ENCODE results near the gene NDUFB2. TPM values are rescaled to one million over a fixed set of nuclear protein-coding genes. Genes with fewer than 3 reads are reported as not detected.

NDUFB2 gene
- 96.3 TPM for polyA plus RNA-seq (2013)

GRCh38 chr7:140696680-140697446 lies at the start of gene NDUFB2:
Gene NDUFB2, plus strand, starts transcription at chr7:140696708. Its CDS starts 37 bp downstream, at chr7:140696745.
- H3K4me1 ChIP-seq (ENCODE audit: control extremely low read depth in 1 of 4, control insufficient read depth in 4 of 4, insufficient read depth in 4 of 4, low read length in 3 of 4), result peaks cover 5 to 21% (median 19%) of the 10 kb centered on the region in 4 experiments
- peak within 1 kb of the TSS; percentile 40 to 91 for H3K27ac ChIP-seq (ENCODE audit: insufficient read depth in 1 of 2, low read depth in 1 of 2, low read length in 2 of 2, poor library complexity in 1 of 2, severe bottlenecking in 2 of 2)
- CTCF ChIA-PET, result interaction anchor here (1.9 kb wide), 1 partner anchor 20 kb away, joined by 4 read pairs; no protein-coding TSS in a partner anchor
- H3K9me3 ChIP-seq (ENCODE audit: control extremely low read depth in 1 of 5, control insufficient read depth in 4 of 5, insufficient read depth in 2 of 5, low read depth in 1 of 5, low read length in 4 of 5), result no peaks in the 10 kb centered on the region
- WGBS (ENCODE audit: insufficient coverage), result under 1% methylated on average over 74 of the region's 82 CpGs
- POLR2A ChIA-PET, result interaction anchor here (0.6 to 0.9 kb wide), 2 partner anchors 22 to 1003 kb away, joined by 3 read pairs; no protein-coding TSS in a partner anchor
- H3K36me3 ChIP-seq (ENCODE audit: control insufficient read depth in 4 of 4, insufficient read depth in 4 of 4, low read length in 3 of 4), result peaks cover 0 to 10% (median 3%) of the 10 kb centered on the region in 4 experiments
- DNase-seq, result peak; percentile 73 to 89 (median 76)
- H3K4me3 ChIP-seq (ENCODE audit: control insufficient read depth in 1 of 7, extremely low read depth in 1 of 7, insufficient read depth in 4 of 7, low read depth in 2 of 7, low read length in 6 of 7), result peak within 1 kb of the TSS; percentile 84 to 96 (median 92)
- no peaks in the 10 kb centered on the region for H3K27me3 ChIP-seq (replicated peaks in 2 of 5; ENCODE audit: control insufficient read depth in 4 of 5, insufficient read depth in 5 of 5, low read length in 4 of 5)

DNA sequence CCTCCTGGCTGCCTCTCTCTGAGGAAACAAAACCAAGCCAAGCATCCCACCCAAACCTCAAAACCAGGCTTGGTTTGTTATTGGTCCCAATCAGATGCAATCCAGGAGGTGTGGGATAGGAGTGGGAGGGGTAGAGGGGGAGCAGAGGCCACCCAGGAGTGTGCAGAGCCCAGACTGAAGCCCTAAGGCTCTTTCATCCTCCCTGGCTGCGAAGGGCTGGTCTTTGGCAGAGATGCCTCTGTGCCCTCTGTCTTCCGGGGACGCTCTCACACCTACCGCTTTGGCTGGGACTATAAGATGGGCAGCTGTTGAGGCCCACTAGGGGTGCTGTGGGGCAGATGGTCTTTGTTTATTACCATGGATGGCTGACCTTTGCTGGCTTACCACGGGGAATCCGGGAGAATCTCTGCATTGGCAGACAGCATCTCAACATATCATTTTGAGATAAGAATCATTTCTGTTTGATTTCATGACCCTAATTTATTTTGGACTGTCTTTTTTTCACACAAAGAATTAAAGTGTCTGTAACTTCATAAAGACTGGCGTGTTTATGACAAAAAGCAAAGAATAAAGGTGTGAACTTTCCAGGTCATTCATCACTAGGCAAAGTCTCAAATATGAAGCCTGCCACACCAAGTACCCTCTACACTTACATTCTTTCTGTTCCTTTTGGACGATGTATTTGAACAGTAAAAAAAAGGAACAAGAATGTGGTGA lies 49.4 kb upstream of the NDUFB2 start:
- peak; percentile 36 to 61 (median 60) for DNase-seq
- POLR2A ChIA-PET, result interaction anchor here (0.6 kb wide), 1 partner anchor 320 kb away, joined by 3 read pairs; no protein-coding TSS in a partner anchor
- Histone ChIP-seq H3K27me3 (replicated peaks in 2 of 5; ENCODE audit: control insufficient read depth in 4 of 5, insufficient read depth in 5 of 5, low read length in 4 of 5) (peaks cover 0 to 20% (median 11%) of the 10 kb centered on the region in 5 experiments), H3K4me3 (ENCODE audit: control insufficient read depth in 1 of 7, extremely low read depth in 1 of 7, insufficient read depth in 4 of 7, low read depth in 2 of 7, low read length in 6 of 7) (no peak overlapping the region), H3K27ac (ENCODE audit: insufficient read depth in 1 of 2, low read depth in 1 of 2, low read length in 2 of 2, poor library complexity in 1 of 2, severe bottlenecking in 2 of 2) (no peak overlapping the region), H3K4me1 (ENCODE audit: control extremely low read depth in 1 of 4, control insufficient read depth in 4 of 4, insufficient read depth in 4 of 4, low read length in 3 of 4) (no peaks in the 10 kb centered on the region), H3K36me3 (ENCODE audit: control insufficient read depth in 4 of 4, insufficient read depth in 4 of 4, low read length in 3 of 4) (no peaks in the 10 kb centered on the region), H3K9me3 (ENCODE audit: control extremely low read depth in 1 of 5, control insufficient read depth in 4 of 5, insufficient read depth in 2 of 5, low read depth in 1 of 5, low read length in 4 of 5) (no peaks in the 10 kb centered on the region)
- 9% methylated on average over 6 of the region's 8 CpGs for WGBS (ENCODE audit: insufficient coverage)
- CTCF ChIA-PET, result interaction anchor here (1.0 to 2.7 kb wide), 2 partner anchors 22 to 170 kb away, joined by 5 to 9 read pairs; no protein-coding TSS in a partner anchor

DNA sequence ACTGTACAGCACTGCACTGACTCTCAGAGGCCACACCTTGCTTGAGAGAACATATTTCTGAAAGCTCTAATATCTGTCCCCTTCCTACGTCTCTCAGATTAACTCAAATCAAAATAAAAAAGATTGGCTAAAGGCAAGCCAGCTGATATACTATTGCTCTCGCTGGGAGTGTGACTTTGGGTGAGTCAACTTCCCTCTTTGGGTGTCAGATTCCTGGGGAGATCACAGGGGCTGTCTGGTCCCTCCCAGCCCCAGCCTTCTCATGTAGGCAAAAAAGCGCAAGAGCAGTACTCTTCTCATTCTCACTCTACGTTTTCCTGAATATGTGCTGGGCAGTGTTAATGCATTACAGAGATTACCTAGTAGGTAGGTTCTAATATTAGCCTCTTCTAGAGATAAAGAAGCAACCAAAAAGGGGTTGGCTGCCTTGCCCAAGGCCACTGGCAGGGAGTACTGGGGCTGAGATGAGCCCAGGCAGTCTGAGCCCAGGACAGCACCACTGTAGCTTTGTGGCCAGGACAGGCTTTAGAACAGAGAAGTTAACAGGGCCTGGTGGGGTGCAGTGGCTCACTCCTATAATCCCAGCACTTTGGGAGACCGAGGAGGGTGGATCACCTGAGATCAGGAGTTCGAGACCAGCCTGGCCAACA lies 46.8 kb upstream of the NDUFB2 start:
- Histone ChIP-seq H3K4me3 (ENCODE audit: control insufficient read depth in 1 of 7, extremely low read depth in 1 of 7, insufficient read depth in 4 of 7, low read depth in 2 of 7, low read length in 6 of 7) (no peak overlapping the region), H3K9me3 (ENCODE audit: control extremely low read depth in 1 of 5, control insufficient read depth in 4 of 5, insufficient read depth in 2 of 5, low read depth in 1 of 5, low read length in 4 of 5) (no peaks in the 10 kb centered on the region), H3K27me3 (replicated peaks in 2 of 5; ENCODE audit: control insufficient read depth in 4 of 5, insufficient read depth in 5 of 5, low read length in 4 of 5) (peaks cover 0 to 6% (median 1%) of the 10 kb centered on the region in 5 experiments), H3K27ac (ENCODE audit: insufficient read depth in 1 of 2, low read depth in 1 of 2, low read length in 2 of 2, poor library complexity in 1 of 2, severe bottlenecking in 2 of 2) (no peak overlapping the region), H3K36me3 (ENCODE audit: control insufficient read depth in 4 of 4, insufficient read depth in 4 of 4, low read length in 3 of 4) (no peaks in the 10 kb centered on the region), H3K4me1 (ENCODE audit: control extremely low read depth in 1 of 4, control insufficient read depth in 4 of 4, insufficient read depth in 4 of 4, low read length in 3 of 4) (peaks cover 0 to 5% (median 0%) of the 10 kb centered on the region in 4 experiments)
- ChIA-PET POLR2A (interaction anchor here (0.7 kb wide), 1 partner anchor 92 kb away, joined by 4 read pairs; no protein-coding TSS in a partner anchor), CTCF (interaction anchor here (1.1 kb wide), 1 partner anchor 9 kb away, joined by 3 read pairs; the partner anchor contains the start of gene DENND2A)
- no peak for DNase-seq
- 36% methylated on average over 1 of the region's 6 CpGs for WGBS (ENCODE audit: insufficient coverage)

GRCh38 chr7:140650367-140650766 lies 46.1 kb upstream of the NDUFB2 start:
- Histone ChIP-seq H3K4me1 (ENCODE audit: control extremely low read depth in 1 of 4, control insufficient read depth in 4 of 4, insufficient read depth in 4 of 4, low read length in 3 of 4) (peaks cover 0 to 5% (median 0%) of the 10 kb centered on the region in 4 experiments), H3K4me3 (ENCODE audit: control insufficient read depth in 1 of 7, extremely low read depth in 1 of 7, insufficient read depth in 4 of 7, low read depth in 2 of 7, low read length in 6 of 7) (no peak overlapping the region), H3K27me3 (replicated peaks in 2 of 5; ENCODE audit: control insufficient read depth in 4 of 5, insufficient read depth in 5 of 5, low read length in 4 of 5) (peaks cover 0 to 6% (median 1%) of the 10 kb centered on the region in 5 experiments), H3K27ac (ENCODE audit: insufficient read depth in 1 of 2, low read depth in 1 of 2, low read length in 2 of 2, poor library complexity in 1 of 2, severe bottlenecking in 2 of 2) (no peak overlapping the region), H3K36me3 (ENCODE audit: control insufficient read depth in 4 of 4, insufficient read depth in 4 of 4, low read length in 3 of 4) (no peaks in the 10 kb centered on the region), H3K9me3 (ENCODE audit: control extremely low read depth in 1 of 5, control insufficient read depth in 4 of 5, insufficient read depth in 2 of 5, low read depth in 1 of 5, low read length in 4 of 5) (no peaks in the 10 kb centered on the region)
- 82% methylated on average over 9 of the region's 12 CpGs for WGBS (ENCODE audit: insufficient coverage)
- DNase-seq, result no peak
- POLR2A ChIA-PET, result no interaction called here
- CTCF ChIA-PET, result interaction anchor here (1.1 kb wide), 1 partner anchor 9 kb away, joined by 3 read pairs; the partner anchor contains the start of gene DENND2A

DNA sequence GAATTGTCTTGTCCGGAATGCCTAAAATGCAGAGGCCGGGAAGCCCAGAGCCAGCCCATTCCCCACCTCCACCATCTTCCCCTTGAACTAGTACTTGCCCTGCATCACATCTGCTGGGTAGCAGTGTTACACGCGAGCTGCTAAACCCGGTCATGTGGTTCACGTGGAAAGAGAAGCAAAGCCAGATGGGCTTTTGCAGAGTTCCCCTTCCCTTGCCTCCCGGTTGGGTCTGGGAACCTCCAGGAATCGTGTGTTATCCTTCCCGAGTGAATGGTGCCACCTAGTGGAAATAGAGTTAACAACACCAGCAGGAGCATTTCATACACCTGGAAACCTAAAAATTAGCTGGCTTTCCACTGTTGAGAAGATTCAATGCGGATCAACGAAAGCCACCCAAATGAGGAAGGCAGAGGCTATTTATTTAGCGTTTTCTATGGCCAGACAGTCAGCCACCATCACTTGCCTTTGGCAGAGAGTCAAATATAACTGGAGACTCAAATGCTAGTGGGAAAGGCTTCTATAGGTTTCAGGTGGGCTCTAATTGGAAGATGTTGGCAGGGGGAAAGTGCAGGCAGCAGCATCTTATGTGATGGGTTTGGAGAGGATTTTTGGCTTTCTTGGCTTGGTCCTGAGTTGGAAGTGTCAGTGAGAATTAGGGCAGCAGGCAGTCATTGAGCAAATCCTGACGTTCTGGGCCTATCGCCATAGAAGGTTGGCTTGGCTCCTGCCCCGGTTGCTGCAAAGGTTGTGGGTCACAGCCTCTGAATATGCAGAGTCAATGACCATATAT lies 43.0 kb upstream of the NDUFB2 start:
- WGBS (ENCODE audit: insufficient coverage), result 5% methylated on average over 10 of the region's 15 CpGs
- CTCF ChIA-PET, result interaction anchor here (0.7 to 2.1 kb wide), 9 partner anchors 9 to 178 kb away, joined by 3 to 13 read pairs (median 4); partner anchors contain the start of gene DENND2A

GRCh38 chr7:140654109-140654387 lies 42.5 kb upstream of the NDUFB2 start:
- CTCF ChIA-PET, result interaction anchor here (1.6 to 2.1 kb wide), 3 partner anchors 9 to 179 kb away, joined by 6 to 13 read pairs (median 10); no protein-coding TSS in a partner anchor
- no peaks in the 10 kb centered on the region for H3K9me3 ChIP-seq (ENCODE audit: control extremely low read depth in 1 of 5, control insufficient read depth in 4 of 5, insufficient read depth in 2 of 5, low read depth in 1 of 5, low read length in 4 of 5)
- H3K36me3 ChIP-seq (ENCODE audit: control insufficient read depth in 4 of 4, insufficient read depth in 4 of 4, low read length in 3 of 4), result no peaks in the 10 kb centered on the region
- no peaks in the 10 kb centered on the region for H3K27me3 ChIP-seq (replicated peaks in 2 of 5; ENCODE audit: control insufficient read depth in 4 of 5, insufficient read depth in 5 of 5, low read length in 4 of 5)
- POLR2A ChIA-PET, result no interaction called here
- 100% methylated on average over 1 of the region's 2 CpGs for WGBS (ENCODE audit: insufficient coverage)
- H3K27ac ChIP-seq (ENCODE audit: insufficient read depth in 1 of 2, low read depth in 1 of 2, low read length in 2 of 2, poor library complexity in 1 of 2, severe bottlenecking in 2 of 2), result no peak overlapping the region
- no peak overlapping the region for H3K4me3 ChIP-seq (ENCODE audit: control insufficient read depth in 1 of 7, extremely low read depth in 1 of 7, insufficient read depth in 4 of 7, low read depth in 2 of 7, low read length in 6 of 7)
- no peak for DNase-seq
- peaks cover 2 to 17% (median 16%) of the 10 kb centered on the region in 4 experiments for H3K4me1 ChIP-seq (ENCODE audit: control extremely low read depth in 1 of 4, control insufficient read depth in 4 of 4, insufficient read depth in 4 of 4, low read length in 3 of 4)

More for the DNA sequence above, 43.0 kb upstream of the NDUFB2 start:
- no peak overlapping the region for H3K4me3 ChIP-seq (ENCODE audit: control insufficient read depth in 1 of 7, extremely low read depth in 1 of 7, insufficient read depth in 4 of 7, low read depth in 2 of 7, low read length in 6 of 7)
- POLR2A ChIA-PET, result interaction anchor here (0.7 kb wide), 1 partner anchor 175 kb away, joined by 3 read pairs; no protein-coding TSS in a partner anchor
- peaks cover 2 to 17% (median 16%) of the 10 kb centered on the region in 4 experiments for H3K4me1 ChIP-seq (ENCODE audit: control extremely low read depth in 1 of 4, control insufficient read depth in 4 of 4, insufficient read depth in 4 of 4, low read length in 3 of 4)
- no peaks in the 10 kb centered on the region for H3K36me3 ChIP-seq (ENCODE audit: control insufficient read depth in 4 of 4, insufficient read depth in 4 of 4, low read length in 3 of 4)
- DNase-seq, result peak; percentile 35 to 52 (median 45)
- H3K27ac ChIP-seq (ENCODE audit: insufficient read depth in 1 of 2, low read depth in 1 of 2, low read length in 2 of 2, poor library complexity in 1 of 2, severe bottlenecking in 2 of 2), result no peak overlapping the region
- H3K9me3 ChIP-seq (ENCODE audit: control extremely low read depth in 1 of 5, control insufficient read depth in 4 of 5, insufficient read depth in 2 of 5, low read depth in 1 of 5, low read length in 4 of 5), result no peaks in the 10 kb centered on the region
- no peaks in the 10 kb centered on the region for H3K27me3 ChIP-seq (replicated peaks in 2 of 5; ENCODE audit: control insufficient read depth in 4 of 5, insufficient read depth in 5 of 5, low read length in 4 of 5)
